Caco-2 (cell line): ENCODE measurements around the gene GRID1. TPM values are rescaled to one million over a fixed set of nuclear protein-coding genes. Genes with fewer than 3 reads are reported as not detected.

Source experiments
- BruUV-seq: library from RNA; stranded (reverse); fragments of 400-500 nt; replicated peaks from 2 replicates; lab custom pipeline; 2021; lab: Mats Ljungman, UMichigan
- CTCF ChIA-PET: fragments of 300-600 bp; sonication (Branson Sonifier 250); formaldehyde crosslinking; loops from one replicate; lab custom pipeline; 2022; ENCODE audit warnings: antibody characterized with exemption; lab: Charles Lee
- POLR2A ChIA-PET: fragments of 300-600 bp; sonication (Branson Sonifier 250); formaldehyde crosslinking; loops from one replicate; lab custom pipeline; 2022; ENCODE audit warnings: antibody characterized with exemption; lab: Charles Lee
- DNase-seq, 2 experiments: peaks; one replicate each; pipeline versions ENCODE4 v3.0.0 to v3.0.0-alpha.2; 2020 to 2022
- H3K27me3 ChIP-seq: replicated peaks from 2 replicates; pipeline ENCODE4 v1.6.0; 2011; ENCODE audit warnings: low read length; ENCODE audit not compliant: control insufficient read depth, insufficient read depth
- H3K36me3 ChIP-seq: 2 replicates; pipeline ENCODE4 v1.5.1; 2011; ENCODE audit warnings: low read length; ENCODE audit not compliant: control insufficient read depth, insufficient read depth
- H3K4me1 ChIP-seq: fragments of 250-450 bp; sonication (Bioruptor Pico); 2 replicates; pipeline ENCODE4 v1.5.1; 2020; ENCODE audit warnings: mild to moderate bottlenecking
- H3K4me3 ChIP-seq: 2 replicates; pipeline ENCODE4 v1.5.1; 2011; ENCODE audit warnings: low read depth, mild to moderate bottlenecking, control low read depth, low read length
- H3K9me3 ChIP-seq: fragments of 250-450 bp; sonication (Bioruptor Pico); 2 replicates; pipeline ENCODE4 v1.5.1; 2020; ENCODE audit warnings: mild to moderate bottlenecking, moderate library complexity
- H3K27ac Mint-ChIP-seq: one replicate; pipeline ENCODE4 v1.8.0; 2022; ENCODE audit warnings: mixed read lengths; ENCODE audit not compliant: unreplicated experiment
- H3K27me3 Mint-ChIP-seq: one replicate; pipeline ENCODE4 v1.8.0; 2022; ENCODE audit warnings: mixed read lengths; ENCODE audit not compliant: insufficient read depth, unreplicated experiment
- H3K36me3 Mint-ChIP-seq: one replicate; pipeline ENCODE4 v1.8.0; 2022; ENCODE audit warnings: mild to moderate bottlenecking, mixed read lengths; ENCODE audit not compliant: insufficient read depth, unreplicated experiment
- H3K4me1 Mint-ChIP-seq: one replicate; pipeline ENCODE4 v1.8.0; 2022; ENCODE audit warnings: low read depth, mixed read lengths; ENCODE audit not compliant: unreplicated experiment
- H3K4me3 Mint-ChIP-seq: one replicate; pipeline ENCODE4 v1.8.0; 2022; ENCODE audit warnings: mild to moderate bottlenecking, moderate library complexity, mixed read lengths; ENCODE audit not compliant: unreplicated experiment
- H3K9me3 Mint-ChIP-seq: one replicate; pipeline ENCODE4 v1.8.0; 2022; ENCODE audit warnings: mixed read lengths; ENCODE audit not compliant: unreplicated experiment
- CTCF ChIP-seq, 2 experiments: fragments of 200-600 bp in 1 of 2; IDR thresholded peaks; 1 replicate in 1 of 2; 2 replicates in 1 of 2; pipeline versions ENCODE4 v1.5.1 to v1.8.0; 2011 to 2022; ENCODE audit warnings: antibody characterized with exemption in 1 of 2, control low read depth in 1 of 2, inconsistent platforms in 1 of 2, low read depth in 1 of 2, low read length in 1 of 2, mild to moderate bottlenecking in 1 of 2, moderate library complexity in 1 of 2; ENCODE audit not compliant: insufficient read depth in 1 of 2, severe bottlenecking in 1 of 2, unreplicated experiment in 1 of 2
- intact Hi-C: fragments of 100-400 bp; cut with micrococcal nuclease; formaldehyde crosslinking; loops from one replicate; pipeline ENCODE4 v1.10.0; 2022; ENCODE audit not compliant: unreplicated experiment
- total RNA-seq: library from RNA; stranded (reverse); gene quantifications from 2 replicates; pipeline ENCODE4 v1.2.3, GENCODE V29; 2022

GRID1 gene
- total RNA-seq, 1 experiment from 2014 or later, result 8.0 TPM

- H3K36me3 Mint-ChIP-seq, result no peaks in the 10 kb centered on the region
- no peaks in the 10 kb centered on the region for H3K27me3 Mint-ChIP-seq
- no peaks in the 10 kb centered on the region for H3K4me1 Mint-ChIP-seq
- H3K27me3 ChIP-seq, result no peaks in the 10 kb centered on the region
- H3K9me3 Mint-ChIP-seq, result no peaks in the 10 kb centered on the region
- H3K27ac Mint-ChIP-seq, result no peak overlapping the region
- ChIA-PET CTCF (no interaction called here), POLR2A (no interaction called here)
- BruUV-seq, result no TSS peak
- no peaks in the 10 kb centered on the region for H3K9me3 ChIP-seq
- no peak overlapping the region for H3K4me3 Mint-ChIP-seq
- no peaks in the 10 kb centered on the region for H3K36me3 ChIP-seq
- no peak for TF ChIP-seq CTCF (IDR thresholded peaks at IDR 0.05; ENCODE audit: insufficient read depth in 1 of 2, low read depth in 1 of 2, low read length in 1 of 2, severe bottlenecking in 1 of 2, unreplicated experiment in 1 of 2)
- H3K4me1 ChIP-seq, result no peaks in the 10 kb centered on the region
- H3K4me3 ChIP-seq, result no peak overlapping the region
- intact Hi-C loops, result no loop called here
- no peak for DNase-seq
Observed at GRCh38 chr10:85789125-85789524, 577.5 kb downstream of the GRID1 start.

GRCh38 chr10:85788570-85788969, 578.0 kb downstream of the GRID1 start:
- intact Hi-C loops, result no loop called here
- ChIA-PET CTCF (no interaction called here), POLR2A (no interaction called here)
- Histone ChIP-seq H3K9me3 (no peaks in the 10 kb centered on the region), H3K4me1 (no peaks in the 10 kb centered on the region), H3K4me3 (no peak overlapping the region), H3K27me3 (no peaks in the 10 kb centered on the region), H3K36me3 (no peaks in the 10 kb centered on the region)
- Mint-ChIP-seq H3K9me3 (no peaks in the 10 kb centered on the region), H3K27ac (no peak overlapping the region), H3K4me1 (no peaks in the 10 kb centered on the region), H3K36me3 (no peaks in the 10 kb centered on the region), H3K27me3 (no peaks in the 10 kb centered on the region), H3K4me3 (no peak overlapping the region)
- no peak for DNase-seq
- BruUV-seq, result no TSS peak
- no peak for TF ChIP-seq CTCF (IDR thresholded peaks at IDR 0.05; ENCODE audit: insufficient read depth in 1 of 2, low read depth in 1 of 2, low read length in 1 of 2, severe bottlenecking in 1 of 2, unreplicated experiment in 1 of 2)

- no peak for DNase-seq
- Mint-ChIP-seq H3K4me3 (no peak overlapping the region), H3K27me3 (no peaks in the 10 kb centered on the region), H3K4me1 (no peaks in the 10 kb centered on the region), H3K27ac (no peak overlapping the region), H3K36me3 (no peaks in the 10 kb centered on the region), H3K9me3 (no peaks in the 10 kb centered on the region)
- CTCF ChIA-PET, result no interaction called here
- TF ChIP-seq CTCF (IDR thresholded peaks at IDR 0.05; ENCODE audit: insufficient read depth in 1 of 2, low read depth in 1 of 2, low read length in 1 of 2, severe bottlenecking in 1 of 2, unreplicated experiment in 1 of 2), result no peak
- POLR2A ChIA-PET, result no interaction called here
- Histone ChIP-seq H3K4me1 (no peaks in the 10 kb centered on the region), H3K4me3 (no peak overlapping the region), H3K36me3 (no peaks in the 10 kb centered on the region), H3K27me3 (no peaks in the 10 kb centered on the region), H3K9me3 (no peaks in the 10 kb centered on the region)
- intact Hi-C loops, result no loop called here
- BruUV-seq, result no TSS peak
Observed at GRCh38 chr10:85787881-85788280, 578.7 kb downstream of the GRID1 start.
